Activated T-cell treated with anti-CD3 and anti-CD28 coated beads, Interleukin-2, amount 50 U/mL, for 72 hours (primary cell): ENCODE data around the gene CLRN1. TPM values are rescaled to one million over a fixed set of nuclear protein-coding genes. Genes with fewer than 3 reads are reported as not detected.

ENCODE experiments used
- ATAC-seq, 2 donors: fragments of 150-1000 bp; cut with Tn5 transposase; replicated peaks in 1 of 2; 2 replicates each; pipeline ENCODE4 v1.10.0; 2021; ENCODE audit warnings: moderate library complexity in 2 of 2, mild to moderate bottlenecking in 1 of 2
- DNase-seq, 2 donors: peaks; one replicate each; pipeline ENCODE4 v3.0.0; 2021 to 2022; ENCODE audit warnings: mixed read lengths in 1 of 2
- H3K27ac Mint-ChIP-seq: one replicate; pipeline ENCODE4 v1.8.0; 2022; ENCODE audit warnings: mild to moderate bottlenecking, moderate library complexity, mixed read lengths
- H3K27me3 Mint-ChIP-seq: one replicate; pipeline ENCODE4 v1.8.0; 2022; ENCODE audit warnings: low read depth, mixed read lengths
- H3K36me3 Mint-ChIP-seq, 2 donors: one replicate each; pipeline ENCODE4 v1.8.0; 2022; ENCODE audit warnings: mixed read lengths in 2 of 2, mild to moderate bottlenecking in 1 of 2; ENCODE audit not compliant: insufficient read depth in 2 of 2
- H3K4me1 Mint-ChIP-seq: one replicate; pipeline ENCODE4 v1.8.0; 2022; ENCODE audit warnings: low read depth, mixed read lengths
- H3K4me3 Mint-ChIP-seq, 2 donors: one replicate each; pipeline ENCODE4 v1.8.0; 2022; ENCODE audit warnings: mild to moderate bottlenecking in 2 of 2, mixed read lengths in 2 of 2, moderate library complexity in 2 of 2
- H3K9me3 Mint-ChIP-seq, 2 donors: one replicate each; pipeline ENCODE4 v1.8.0; 2022; ENCODE audit warnings: mixed read lengths in 2 of 2
- total RNA-seq, 2 donors: library from RNA; stranded (reverse); gene quantifications; one replicate each; pipeline ENCODE4 v1.2.3, GENCODE V29; 2022

Gene CLRN1
- total RNA-seq, 2 donors from 2014 or later, result not detected

GRCh38 chr3:150902988-150903387 lies 69.5 kb downstream of the CLRN1 start:
- Mint-ChIP-seq H3K4me1 (no peaks in the 10 kb centered on the region), H3K4me3 (no peak overlapping the region), H3K27me3 (peaks cover 38% of the 10 kb centered on the region), H3K27ac (no peak overlapping the region), H3K36me3 (no peaks in the 10 kb centered on the region), H3K9me3 (no peaks in the 10 kb centered on the region)
- DNase-seq (no peak), ATAC-seq (no peak)

DNA sequence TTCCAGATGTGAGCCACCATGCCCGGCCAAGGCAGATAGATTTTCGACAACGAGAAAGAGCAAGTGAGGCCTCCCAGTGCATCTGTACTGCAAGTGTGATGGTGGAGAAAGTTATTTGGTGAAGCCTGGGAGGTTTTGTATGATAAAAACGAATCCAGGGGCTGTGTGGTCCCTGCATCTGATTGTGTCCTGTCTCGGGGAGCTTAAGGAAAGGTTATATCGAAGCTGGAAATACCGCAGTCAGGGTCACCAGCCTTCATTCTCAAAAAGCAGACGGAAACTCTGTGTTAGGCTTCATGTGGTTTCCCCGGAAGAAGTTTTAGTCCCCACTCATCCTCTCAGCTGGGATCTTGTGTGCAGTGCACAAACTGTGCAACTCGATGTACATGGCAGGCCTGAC lies 70.7 kb downstream of the CLRN1 start:
- Mint-ChIP-seq H3K27ac (no peak overlapping the region), H3K36me3 (no peaks in the 10 kb centered on the region), H3K4me3 (no peak overlapping the region), H3K9me3 (no peaks in the 10 kb centered on the region), H3K4me1 (no peaks in the 10 kb centered on the region), H3K27me3 (peaks cover 27% of the 10 kb centered on the region)
- ATAC-seq, result no peak
- DNase-seq, result no peak

- no peak for ATAC-seq
- Mint-ChIP-seq H3K9me3 (no peaks in the 10 kb centered on the region), H3K4me3 (no peak overlapping the region), H3K27me3 (peaks cover 24% of the 10 kb centered on the region), H3K36me3 (no peaks in the 10 kb centered on the region), H3K27ac (no peak overlapping the region), H3K4me1 (no peaks in the 10 kb centered on the region)
- no peak for DNase-seq
Observed at GRCh38 chr3:150899141-150899540, 73.4 kb downstream of the CLRN1 start.

- Mint-ChIP-seq H3K27ac (no peak overlapping the region), H3K4me1 (no peaks in the 10 kb centered on the region), H3K4me3 (no peak overlapping the region), H3K27me3 (peaks cover 15% of the 10 kb centered on the region), H3K9me3 (no peaks in the 10 kb centered on the region), H3K36me3 (no peaks in the 10 kb centered on the region)
- ATAC-seq, result no peak
- no peak for DNase-seq
Observed at GRCh38 chr3:150898046-150898754, 74.3 kb downstream of the CLRN1 start.

DNA sequence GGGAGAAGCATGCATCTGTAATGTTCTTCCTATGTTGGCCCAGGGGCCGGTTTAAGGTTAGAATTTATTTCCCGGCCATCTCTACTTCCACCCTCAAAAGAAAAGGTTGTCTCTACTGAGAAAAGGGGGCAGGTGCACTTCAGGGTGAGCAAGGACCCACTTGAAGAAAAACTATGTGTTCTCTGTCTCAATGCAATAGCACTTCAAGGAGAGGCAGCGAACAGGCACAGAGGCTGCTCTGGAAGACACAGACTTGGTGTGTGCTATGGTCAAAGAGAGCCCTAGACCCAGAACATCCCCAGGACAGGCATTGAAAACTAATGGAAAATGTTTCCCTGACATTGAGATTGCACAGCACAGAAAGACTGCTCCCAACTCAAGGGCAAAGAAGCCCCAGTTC lies 74.9 kb downstream of the CLRN1 start:
- no peaks in the 10 kb centered on the region for H3K4me1 Mint-ChIP-seq
- no peak for DNase-seq
- ATAC-seq, result no peak
- no peak overlapping the region for H3K27ac Mint-ChIP-seq
- peaks cover 9% of the 10 kb centered on the region for H3K27me3 Mint-ChIP-seq
- H3K4me3 Mint-ChIP-seq, result no peak overlapping the region
- H3K36me3 Mint-ChIP-seq, result no peaks in the 10 kb centered on the region
- no peaks in the 10 kb centered on the region for H3K9me3 Mint-ChIP-seq

GRCh38 chr3:150890831-150891230 lies 81.7 kb downstream of the CLRN1 start:
- H3K27me3 Mint-ChIP-seq, result peaks cover 17% of the 10 kb centered on the region
- H3K27ac Mint-ChIP-seq, result no peak overlapping the region
- no peaks in the 10 kb centered on the region for H3K4me1 Mint-ChIP-seq
- H3K4me3 Mint-ChIP-seq, result no peak overlapping the region
- DNase-seq (no peak), ATAC-seq (no peak)
- H3K36me3 Mint-ChIP-seq, result no peaks in the 10 kb centered on the region
- peaks cover 0 to 2% of the 10 kb centered on the region in 2 donors for H3K9me3 Mint-ChIP-seq

DNA sequence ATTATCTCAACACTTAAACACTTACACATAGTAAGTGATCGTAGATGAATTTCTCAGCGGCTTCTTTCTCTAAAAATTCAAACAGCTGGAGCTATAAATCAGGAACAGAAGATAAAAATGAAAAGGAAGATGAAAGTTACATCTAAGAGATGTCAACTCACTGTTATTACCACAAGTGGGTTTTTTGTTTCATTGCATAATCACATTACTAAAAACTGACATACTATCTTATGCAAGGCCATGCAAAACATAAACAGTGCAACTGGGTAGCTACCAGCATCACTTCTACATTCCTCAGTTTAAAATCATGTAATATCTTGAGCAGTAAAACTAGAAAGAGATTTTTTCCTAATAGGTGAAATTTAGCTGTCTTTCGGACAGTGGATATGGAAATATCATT lies 82.2 kb downstream of the CLRN1 start:
- DNase-seq (no peak), ATAC-seq (peak; percentile 24 to 41)
- Mint-ChIP-seq H3K4me1 (no peaks in the 10 kb centered on the region), H3K4me3 (no peak overlapping the region), H3K27me3 (peaks cover 17% of the 10 kb centered on the region), H3K36me3 (no peaks in the 10 kb centered on the region), H3K27ac (no peak overlapping the region), H3K9me3 (peaks cover 0 to 2% of the 10 kb centered on the region in 2 donors)

DNA sequence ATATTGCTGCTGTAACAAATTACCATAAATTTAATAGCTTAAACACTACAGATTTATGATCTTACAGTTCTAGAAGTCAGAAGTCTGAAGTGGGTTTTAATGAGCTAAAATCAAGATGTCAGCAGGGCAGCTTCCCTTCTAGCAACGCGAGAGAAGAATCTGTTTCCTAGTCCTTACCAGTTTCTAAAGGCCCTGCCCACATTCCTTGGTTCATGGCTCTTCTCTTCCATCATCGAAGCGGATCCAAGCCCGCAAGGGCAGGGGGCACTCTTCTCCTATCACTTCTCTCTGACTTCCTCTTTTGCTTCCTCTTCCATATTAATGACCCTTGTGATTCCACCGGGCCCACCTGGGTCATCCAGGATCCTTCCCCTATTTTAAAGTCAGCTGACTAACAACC lies 83.4 kb downstream of the CLRN1 start:
- Mint-ChIP-seq H3K4me1 (no peaks in the 10 kb centered on the region), H3K9me3 (peaks cover 0 to 2% of the 10 kb centered on the region in 2 donors), H3K4me3 (no peak overlapping the region)

DNA sequence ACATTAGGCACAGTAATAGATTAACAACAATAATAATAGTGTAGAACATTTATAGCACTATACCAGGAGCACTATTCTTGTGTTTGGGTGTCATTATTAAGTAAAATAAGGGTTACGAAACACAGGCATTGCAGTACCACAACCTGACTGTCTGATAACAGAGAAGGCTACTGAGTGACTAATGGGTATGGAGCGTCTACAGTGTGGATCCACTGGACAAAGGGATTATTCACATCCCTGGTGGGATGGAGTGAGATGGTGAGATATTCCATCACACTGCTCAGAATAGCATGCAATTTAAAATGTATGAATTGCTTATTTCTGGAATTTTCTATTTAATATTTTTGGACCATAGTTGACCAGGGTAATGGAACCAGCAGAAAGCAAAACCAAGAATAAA lies 85.5 kb downstream of the CLRN1 start:
- Mint-ChIP-seq H3K27me3 (peaks cover 39% of the 10 kb centered on the region), H3K9me3 (peaks cover 0 to 2% of the 10 kb centered on the region in 2 donors), H3K27ac (no peak overlapping the region), H3K4me3 (no peak overlapping the region), H3K36me3 (no peaks in the 10 kb centered on the region), H3K4me1 (no peaks in the 10 kb centered on the region)
- DNase-seq (no peak), ATAC-seq (no peak)

More for the DNA sequence above, 83.4 kb downstream of the CLRN1 start:
- no peak for DNase-seq
- H3K36me3 Mint-ChIP-seq, result no peaks in the 10 kb centered on the region
- no peak for ATAC-seq
- H3K27ac Mint-ChIP-seq, result no peak overlapping the region
- H3K27me3 Mint-ChIP-seq, result peaks cover 27% of the 10 kb centered on the region

DNA sequence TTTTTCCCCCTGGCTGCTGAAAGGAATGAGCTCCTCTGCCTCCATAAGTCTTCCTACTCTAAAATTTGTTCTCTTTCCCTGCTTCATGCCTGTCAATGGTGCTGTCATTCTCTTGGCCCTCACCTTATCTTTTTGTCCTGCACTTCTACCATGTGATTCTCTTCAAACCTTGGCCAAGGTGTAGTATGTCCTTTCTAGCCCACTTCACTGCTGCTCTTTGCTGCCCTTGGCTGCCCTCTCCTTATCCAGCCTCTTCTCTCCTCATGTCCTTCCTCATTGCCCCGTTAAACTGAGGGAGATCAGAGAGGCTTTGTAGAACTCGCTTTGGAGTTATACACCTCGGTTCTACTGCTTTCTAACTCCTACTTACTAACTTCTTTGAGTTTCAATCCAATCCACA lies 87.0 kb downstream of the CLRN1 start:
- Mint-ChIP-seq H3K4me1 (no peaks in the 10 kb centered on the region), H3K36me3 (no peaks in the 10 kb centered on the region), H3K27me3 (peaks cover 48% of the 10 kb centered on the region), H3K27ac (no peak overlapping the region), H3K4me3 (no peak overlapping the region), H3K9me3 (peaks cover 0 to 2% of the 10 kb centered on the region in 2 donors)
- no peak for DNase-seq
- no peak for ATAC-seq

- ATAC-seq, result no peak
- H3K27ac Mint-ChIP-seq, result no peak overlapping the region
- no peaks in the 10 kb centered on the region for H3K9me3 Mint-ChIP-seq
- peaks cover 21% of the 10 kb centered on the region for H3K27me3 Mint-ChIP-seq
- no peaks in the 10 kb centered on the region for H3K36me3 Mint-ChIP-seq
- H3K4me1 Mint-ChIP-seq, result peaks cover 16% of the 10 kb centered on the region
- H3K4me3 Mint-ChIP-seq, result no peak overlapping the region
- DNase-seq, result no peak
Observed at GRCh38 chr3:150878996-150879575, 93.4 kb downstream of the CLRN1 start.

DNA sequence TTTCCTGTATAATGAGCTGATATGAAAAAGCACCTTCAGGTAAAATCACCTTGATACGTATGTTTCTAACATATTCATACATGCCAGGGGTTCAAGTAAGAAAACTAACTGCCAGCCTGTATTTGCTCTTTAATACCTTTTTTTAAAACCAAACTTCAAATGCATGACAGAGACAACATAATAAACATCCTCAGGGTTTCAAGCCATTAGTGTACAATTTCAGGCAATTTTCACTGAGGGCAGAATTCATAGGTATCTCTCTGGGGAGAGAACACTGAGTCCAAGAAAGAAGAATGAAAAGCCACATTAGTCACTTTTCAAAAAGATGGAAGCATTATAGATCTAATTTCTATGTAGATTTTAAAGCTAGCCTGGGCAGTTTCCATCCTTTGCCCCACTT lies 94.2 kb downstream of the CLRN1 start:
- ATAC-seq (no peak), DNase-seq (no peak)
- Mint-ChIP-seq H3K27me3 (peaks cover 13% of the 10 kb centered on the region), H3K4me1 (peaks cover 16% of the 10 kb centered on the region), H3K36me3 (no peaks in the 10 kb centered on the region), H3K4me3 (no peak overlapping the region), H3K9me3 (no peaks in the 10 kb centered on the region), H3K27ac (no peak overlapping the region)

DNA sequence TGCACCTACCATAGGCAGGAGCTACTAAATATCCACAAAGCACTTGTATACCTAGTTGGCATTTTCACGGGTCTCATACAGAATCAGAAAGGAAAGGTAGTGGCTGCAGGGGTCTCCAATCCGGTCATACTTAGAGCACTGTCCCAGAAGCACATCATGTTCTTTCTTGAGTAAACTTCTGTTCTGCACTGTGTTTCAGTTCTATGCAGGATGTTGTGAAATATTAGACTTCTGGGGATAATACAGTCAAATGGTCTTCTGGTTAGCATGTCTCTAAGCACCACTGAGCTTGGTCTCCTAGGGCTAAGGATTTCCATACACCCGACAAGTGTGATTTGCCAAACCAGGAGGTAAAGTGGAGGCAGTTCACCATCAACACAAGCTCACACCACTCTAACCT lies 95.2 kb downstream of the CLRN1 start:
- Mint-ChIP-seq H3K27me3 (peaks cover 9% of the 10 kb centered on the region), H3K9me3 (no peaks in the 10 kb centered on the region), H3K36me3 (no peaks in the 10 kb centered on the region), H3K4me1 (peaks cover 16% of the 10 kb centered on the region), H3K27ac (no peak overlapping the region), H3K4me3 (no peak overlapping the region)
- ATAC-seq (no peak), DNase-seq (no peak)
